Embryonic facial prominence (tissue), 1 donor: Measurements from ENCODE around the gene PCDH9.
"Not testable (repeated sequence)": the region's sequence is repeated elsewhere in the genome, so short reads cannot be mapped to it uniquely, and the experiment has no call there.

Experiments used
- DNase-seq: peaks from one replicate; pipeline ENCODE4 v3.0.0-alpha.2; 2016; ENCODE audit errors: extremely low spot score

The PCDH9 gene

DNA sequence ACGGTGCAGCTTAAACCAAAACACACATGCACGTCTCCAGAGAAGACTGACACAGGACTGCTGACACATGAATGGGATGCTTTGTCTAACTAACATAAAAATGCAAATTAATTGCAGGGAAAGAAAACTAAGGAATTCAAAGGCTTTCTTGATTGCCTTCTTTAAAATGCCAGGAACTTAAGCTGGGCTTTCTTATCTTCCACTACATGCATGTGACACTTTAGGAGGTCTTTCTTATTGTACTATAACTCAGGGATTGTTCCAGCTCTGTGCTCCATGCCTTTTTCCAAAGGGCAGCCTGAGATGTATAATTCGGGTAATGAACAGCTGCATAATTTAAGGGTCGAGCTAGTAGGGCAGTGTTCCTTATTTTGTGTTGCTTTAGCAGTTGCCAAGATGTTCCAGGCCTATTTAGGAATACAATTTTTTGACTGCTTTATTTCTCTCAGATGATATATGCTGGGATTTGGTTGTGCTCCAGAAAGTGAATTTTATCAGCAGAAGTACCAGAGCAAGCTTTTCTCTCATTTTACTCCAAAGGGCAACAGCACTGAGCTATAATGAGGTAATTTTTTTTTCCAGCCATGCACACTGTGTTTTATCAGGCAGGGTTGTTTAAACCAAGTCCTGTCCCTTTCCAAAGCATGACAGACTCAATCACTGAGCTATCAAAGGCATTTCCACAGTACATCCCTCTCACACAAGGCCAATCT lies 885.2 kb downstream of the PCDH9 start:
- no peak for DNase-seq

DNA sequence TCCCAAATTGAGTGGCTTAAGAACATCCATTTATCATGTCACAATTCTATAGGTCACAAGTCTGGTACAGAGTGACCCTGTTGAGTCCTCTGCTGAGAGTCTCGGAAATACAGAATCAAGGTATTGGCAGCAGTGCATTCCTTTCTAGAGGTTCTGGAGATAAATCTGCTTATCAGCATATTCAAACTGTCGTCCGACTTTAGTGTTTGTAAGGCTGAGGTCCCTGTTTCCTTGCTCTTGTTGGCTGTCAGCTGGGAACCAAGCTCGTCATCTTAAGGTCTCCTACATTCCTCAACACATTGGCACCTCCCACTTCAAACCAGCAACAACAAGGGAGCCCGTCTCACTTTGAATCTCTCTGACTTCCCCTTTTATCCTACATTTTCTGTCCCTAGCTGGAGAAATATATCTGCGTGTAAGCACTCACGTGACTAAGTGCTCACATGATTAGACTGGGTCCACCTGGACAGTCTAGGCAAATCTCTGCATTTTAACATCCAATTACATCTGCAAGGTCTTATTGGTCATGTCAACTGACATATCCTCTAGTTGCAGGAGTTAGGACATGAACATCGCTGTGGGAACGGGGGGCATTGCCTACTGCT lies 886.8 kb downstream of the PCDH9 start:
- DNase-seq, result no peak

DNA sequence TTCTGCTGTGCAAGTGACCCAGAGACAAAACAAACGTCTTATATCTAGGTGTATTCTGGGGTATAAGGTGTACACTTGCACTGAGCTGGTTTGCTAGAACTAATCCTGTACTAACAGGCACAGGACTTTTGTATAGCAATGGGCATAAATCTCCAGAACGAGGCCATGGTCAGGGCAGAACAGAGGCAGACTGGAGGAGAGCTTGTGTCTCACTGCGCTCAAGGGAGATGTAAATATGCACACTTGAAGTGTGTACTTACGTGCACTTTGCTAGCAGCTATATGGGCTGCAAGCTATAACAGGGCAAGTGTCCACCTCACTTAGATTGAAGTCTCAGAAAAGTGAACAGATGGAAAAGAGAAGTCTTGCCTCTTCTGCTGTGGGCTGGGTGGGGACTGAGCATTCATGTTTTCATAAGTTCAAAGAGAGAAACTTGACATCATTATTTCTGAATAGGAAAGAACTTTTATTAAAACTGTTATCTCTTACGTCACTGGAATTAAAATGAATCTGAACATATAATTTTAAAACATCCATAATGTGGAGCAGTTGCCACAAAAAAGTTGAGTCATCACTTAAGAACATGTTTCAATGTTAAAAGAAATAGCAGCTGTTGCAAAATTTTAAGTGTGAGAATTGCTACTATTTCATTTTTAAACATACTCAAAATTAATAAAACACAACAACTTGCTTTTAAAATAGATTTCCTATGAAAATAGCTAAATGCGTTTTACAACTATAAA lies 888.3 kb downstream of the PCDH9 start:
- no peak for DNase-seq

GRCh38 chr13:66339214-66339613 lies 890.9 kb downstream of the PCDH9 start:
- no peak for DNase-seq

- no peak for DNase-seq
These were observed 891.6 kb downstream of the PCDH9 start for GRCh38 chr13:66338542-66338941.

GRCh38 chr13:66335626-66336025 lies 894.5 kb downstream of the PCDH9 start:
- DNase-seq, result no peak

GRCh38 chr13:66329988-66330451 lies 900.1 kb downstream of the PCDH9 start:
- no peak for DNase-seq

DNA sequence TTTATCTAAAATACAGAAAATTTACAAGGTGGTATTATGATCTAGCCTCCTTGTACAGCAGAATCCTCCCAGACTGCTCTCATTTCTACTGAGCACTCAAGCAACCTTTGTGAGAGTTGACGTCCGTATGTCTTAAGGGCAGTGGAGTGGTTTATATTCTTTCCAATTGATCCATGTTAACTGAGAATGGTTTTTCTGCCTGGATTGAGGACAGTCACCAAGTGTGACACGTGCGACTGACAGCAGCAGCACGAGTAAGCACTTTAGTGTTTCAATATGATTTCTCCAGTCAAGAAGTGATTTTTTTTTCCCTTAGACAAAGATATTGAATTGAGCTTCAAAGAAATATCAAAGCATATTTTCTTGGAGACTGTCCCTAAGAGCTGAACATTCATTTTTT lies 901.7 kb downstream of the PCDH9 start:
- DNase-seq, result no peak

GRCh38 chr13:66323745-66324347 lies 906.3 kb downstream of the PCDH9 start:
- DNase-seq, result no peak

- DNase-seq, result no peak
These were observed 907.2 kb downstream of the PCDH9 start for GRCh38 chr13:66322936-66323335.

- no peak for DNase-seq
These were observed 907.9 kb downstream of the PCDH9 start for GRCh38 chr13:66322193-66322740.

- DNase-seq, result no peak
These were observed 915.2 kb downstream of the PCDH9 start for GRCh38 chr13:66314911-66315310.

- no peak for DNase-seq
These were observed 916.7 kb downstream of the PCDH9 start for GRCh38 chr13:66313413-66313812.

- no peak for DNase-seq
These were observed 917.6 kb downstream of the PCDH9 start for GRCh38 chr13:66312312-66313087.

DNA sequence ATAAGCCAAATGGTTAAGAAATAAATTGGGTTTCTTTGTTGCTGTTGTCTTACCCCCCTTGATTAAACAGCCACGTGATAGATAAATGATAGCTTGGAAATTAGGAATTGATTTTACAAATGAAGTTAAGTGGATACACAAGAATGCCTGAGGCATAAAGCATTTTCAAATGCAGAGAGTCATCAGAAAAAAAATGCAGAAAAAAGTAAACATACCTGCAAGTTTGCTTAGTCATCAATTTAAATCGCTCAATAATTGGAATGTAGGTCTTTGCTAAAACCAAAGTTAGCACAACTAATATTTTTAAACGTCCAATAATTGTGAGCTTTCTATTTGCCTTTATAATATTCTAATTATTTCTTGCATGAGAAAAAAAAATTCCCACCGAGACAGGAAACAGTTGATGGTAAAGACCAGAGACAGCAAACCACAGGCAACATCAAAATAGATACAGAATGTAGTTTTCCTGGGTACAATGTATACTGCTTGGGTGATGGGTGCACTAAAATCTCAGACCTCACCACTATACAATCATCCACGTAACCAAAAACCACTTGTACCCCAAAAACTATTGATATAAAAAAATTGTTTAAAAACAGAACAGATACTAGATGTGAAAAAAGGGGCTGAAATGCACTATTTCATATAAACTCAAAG lies 924.0 kb downstream of the PCDH9 start:
- no peak for DNase-seq

DNA sequence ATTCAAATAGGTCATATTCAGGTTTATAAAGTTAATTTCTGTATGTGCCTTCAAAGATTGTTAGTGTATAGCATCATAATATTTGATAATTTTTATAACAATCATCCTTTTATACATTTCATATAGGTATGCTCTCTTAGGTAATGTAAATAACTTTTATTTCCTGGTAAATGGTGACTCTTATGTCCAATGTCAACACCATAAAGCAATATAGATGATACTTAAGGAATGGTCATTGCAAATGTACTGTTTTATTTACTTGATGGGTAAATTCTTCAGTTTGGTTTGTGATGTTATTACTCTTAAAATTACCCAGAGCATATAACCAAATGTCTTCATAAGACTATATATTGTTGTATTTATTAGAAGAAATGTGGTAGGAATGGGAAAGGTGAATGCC lies 928.7 kb downstream of the PCDH9 start:
- DNase-seq, result no peak

DNA sequence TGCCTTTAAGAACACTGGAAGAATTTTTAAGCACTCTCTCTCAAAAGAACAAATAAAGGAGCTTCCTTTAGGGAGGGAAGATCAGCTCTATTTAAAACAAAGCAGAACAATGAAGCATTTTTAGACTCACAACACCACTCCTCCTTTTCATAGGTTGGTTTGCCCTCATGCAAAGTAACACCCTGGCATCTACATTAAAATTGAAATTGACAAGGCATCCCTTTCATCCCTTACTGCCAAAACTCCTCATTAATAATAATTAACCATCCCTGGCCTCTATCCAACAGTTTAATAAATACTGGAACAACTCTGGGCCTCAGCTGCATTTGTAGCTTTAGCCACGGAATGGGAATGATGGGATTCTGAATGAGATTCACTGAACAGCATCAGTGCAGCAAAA lies 929.1 kb downstream of the PCDH9 start:
- DNase-seq, result no peak

DNA sequence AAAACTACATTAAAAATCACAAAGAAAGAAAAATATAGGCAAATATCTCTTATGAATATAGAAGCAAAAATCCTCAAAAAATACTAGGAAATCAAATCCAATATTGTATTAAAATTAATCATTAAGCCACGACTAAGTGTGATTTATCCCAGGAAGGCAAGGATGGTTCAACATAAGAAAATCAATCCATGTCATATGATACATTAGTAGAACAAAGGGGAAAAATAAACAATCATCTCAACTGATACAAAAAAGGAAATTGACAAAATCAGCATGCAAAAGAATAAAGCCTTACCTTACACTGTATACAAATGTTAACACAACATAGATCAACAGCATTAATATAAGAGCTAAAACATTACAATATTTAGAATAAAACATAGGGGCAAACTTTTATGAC lies 933.3 kb downstream of the PCDH9 start:
- no peak for DNase-seq

GRCh38 chr13:66296328-66296727 lies 933.8 kb downstream of the PCDH9 start:
- no peak for DNase-seq

- DNase-seq, result not testable (repeated sequence)
These were observed 943.3 kb downstream of the PCDH9 start for GRCh38 chr13:66286806-66287205.

GRCh38 chr13:66275416-66275815 lies 954.7 kb downstream of the PCDH9 start:
- DNase-seq, result no peak
